Measurements from ENCODE around the gene SLC8A2.

SLC8A2 gene

GRCh38 chr19:47433121-47433520, 38.6 kb downstream of the SLC8A2 start:
- TF ChIP-seq CTCF (IDR thresholded peaks at IDR 0.05; ENCODE audit: control insufficient read depth, extremely low read depth, insufficient read depth): no peak
- H3K4me3 ChIP-seq (ENCODE audit: low read depth, low read length): no peak overlapping the region
- no peak for DNase-seq (ENCODE audit: low read depth)

- DNase-seq (ENCODE audit: low read depth): no peak
- H3K4me3 ChIP-seq (ENCODE audit: low read depth, low read length): no peak overlapping the region
- no peak for TF ChIP-seq CTCF (IDR thresholded peaks at IDR 0.05; ENCODE audit: control insufficient read depth, extremely low read depth, insufficient read depth)
Measured at GRCh38 chr19:47432499-47432898, 39.2 kb downstream of the SLC8A2 start.

GRCh38 chr19:47432091-47432490, 39.6 kb downstream of the SLC8A2 start:
- H3K4me3 ChIP-seq (ENCODE audit: low read depth, low read length): no peak overlapping the region
- no peak for TF ChIP-seq CTCF (IDR thresholded peaks at IDR 0.05; ENCODE audit: control insufficient read depth, extremely low read depth, insufficient read depth)
- DNase-seq (ENCODE audit: low read depth): no peak

- DNase-seq (ENCODE audit: low read depth): no peak
- no peak for TF ChIP-seq CTCF (IDR thresholded peaks at IDR 0.05; ENCODE audit: control insufficient read depth, extremely low read depth, insufficient read depth)
- H3K4me3 ChIP-seq (ENCODE audit: low read depth, low read length): no peak overlapping the region
Measured at GRCh38 chr19:47430041-47430802, 41.5 kb downstream of the SLC8A2 start.

- TF ChIP-seq CTCF (IDR thresholded peaks at IDR 0.05; ENCODE audit: control insufficient read depth, extremely low read depth, insufficient read depth): no peak
- no peak for DNase-seq (ENCODE audit: low read depth)
- no peak overlapping the region for H3K4me3 ChIP-seq (ENCODE audit: low read depth, low read length)
Measured at GRCh38 chr19:47429140-47429793, 42.4 kb downstream of the SLC8A2 start.

GRCh38 chr19:47428177-47428894, 43.4 kb downstream of the SLC8A2 start:
- no peak for TF ChIP-seq CTCF (IDR thresholded peaks at IDR 0.05; ENCODE audit: control insufficient read depth, extremely low read depth, insufficient read depth)
- H3K4me3 ChIP-seq (ENCODE audit: low read depth, low read length): no peak overlapping the region
- peak; percentile 76 for DNase-seq (ENCODE audit: low read depth)
